ENCODE data around the gene PDE6H. TPM values are rescaled to one million over a fixed set of nuclear protein-coding genes. Genes with fewer than 3 reads are reported as not detected.

Gene PDE6H
- total RNA-seq, 2 donors from 2014 or later: not detected

Other genes with a start within 250 kb of the PDE6H start
- gene WBP11, start 169.6 kb upstream of the PDE6H start, total RNA-seq: 10 to 100 TPM; 37.2 to 39.2 TPM
- gene C12orf60, start 169.4 kb upstream of the PDE6H start, total RNA-seq: under 1 TPM; 0.62 to 0.74 TPM
- 1 to 10 TPM in 1 of 2 donors, under 1 TPM in 1; 0.57 to 1.4 TPM for gene SMCO3, start 158.9 kb upstream of the PDE6H start, total RNA-seq
- 10 to 100 TPM; 11.3 to 16.1 TPM for gene ART4, start 129.5 kb upstream of the PDE6H start, total RNA-seq
- 1,000 to 10,000 TPM; 4,815 to 5,579 TPM for gene MGP, start 87.2 kb upstream of the PDE6H start, total RNA-seq
- 1 to 10 TPM; 1.0 to 1.2 TPM for gene ERP27, start 34.5 kb upstream of the PDE6H start, total RNA-seq
- gene ARHGDIB, start 11.4 kb upstream of the PDE6H start, total RNA-seq: 100 to 1,000 TPM in 1 of 2 donors, 10 to 100 TPM in 1; 96.6 to 157 TPM
- 100 to 1,000 TPM in 1 of 2 donors, 10 to 100 TPM in 1; 98.8 to 107 TPM for gene RERG, start 248.4 kb downstream of the PDE6H start, total RNA-seq